Measurements from ENCODE around the gene CHRNG.

- TF ChIP-seq CTCF (IDR thresholded peaks at IDR 0.05) (no peak), POLR2AphosphoS5 (IDR thresholded peaks at IDR 0.05) (no peak)
Measured at GRCh38 chr2:232513353-232513752, 26.1 kb upstream of the CHRNG start.
